Fibroblast of lung (primary cell): ENCODE data around the gene AGBL1. TPM values are rescaled to one million over a fixed set of nuclear protein-coding genes. Genes with fewer than 3 reads are reported as not detected.
"Not testable (repeated sequence)": the region's sequence is repeated elsewhere in the genome, so short reads cannot be mapped to it uniquely, and the experiment has no call there.

Experiments used
- DNase-seq, 2 donors: peaks; one replicate each; pipeline versions ENCODE4 v3.0.0 to v3.0.0-alpha.2; 2010; ENCODE audit warnings: low read depth in 2 of 2
- H2AFZ ChIP-seq: 2 replicates; pipeline ENCODE4 v1.5.1; 2012; ENCODE audit warnings: low read length, control low read depth, inconsistent platforms
- H3K27ac ChIP-seq: 2 replicates; pipeline ENCODE4 v1.5.1; 2011; ENCODE audit warnings: low read length, control low read depth; ENCODE audit not compliant: insufficient read depth
- H3K27me3 ChIP-seq: 2 replicates; pipeline ENCODE4 v1.5.1; 2011; ENCODE audit warnings: mild to moderate bottlenecking, low read length; ENCODE audit not compliant: control insufficient read depth, insufficient read depth
- H3K36me3 ChIP-seq: 2 replicates; pipeline ENCODE4 v1.5.1; 2011; ENCODE audit warnings: low read length; ENCODE audit not compliant: control insufficient read depth, insufficient read depth
- H3K4me1 ChIP-seq: 2 replicates; pipeline ENCODE4 v1.5.1; 2011; ENCODE audit warnings: low read length; ENCODE audit not compliant: control insufficient read depth, insufficient read depth; ENCODE audit errors: extremely low read depth
- H3K4me2 ChIP-seq: 2 replicates; pipeline ENCODE4 v1.5.1; 2011; ENCODE audit warnings: low read length, control low read depth; ENCODE audit not compliant: insufficient read depth; ENCODE audit errors: extremely low read depth
- H3K4me3 ChIP-seq, 4 experiments: fragments of 200-600 bp in 1 of 4; sonication (generic) in 1 of 4; replicated peaks in 1 of 4; 2 replicates each; pipeline ENCODE4 v1.5.1; 2011 to 2016; ENCODE audit warnings: low read length in 4 of 4, low read depth in 3 of 4, mild to moderate bottlenecking in 3 of 4, control low read depth in 2 of 4, inconsistent platforms in 1 of 4, mixed read lengths in 1 of 4; ENCODE audit not compliant: insufficient read depth in 1 of 4; ENCODE audit errors: control extremely low read depth in 1 of 4
- H3K79me2 ChIP-seq: 2 replicates; pipeline ENCODE4 v1.5.1; 2012; ENCODE audit warnings: mild to moderate bottlenecking, low read length, inconsistent platforms; ENCODE audit not compliant: control insufficient read depth, insufficient read depth
- H3K9ac ChIP-seq: 2 replicates; pipeline ENCODE4 v1.5.1; 2011; ENCODE audit warnings: mild to moderate bottlenecking, low read length, control low read depth; ENCODE audit not compliant: insufficient read depth
- H3K9me3 ChIP-seq: 2 replicates; pipeline ENCODE4 v1.5.1; 2012; ENCODE audit warnings: low read depth, low read length; ENCODE audit not compliant: control insufficient read depth, insufficient read depth
- H4K20me1 ChIP-seq: 2 replicates; pipeline ENCODE4 v1.5.1; 2011; ENCODE audit warnings: low read length; ENCODE audit not compliant: control insufficient read depth, insufficient read depth; ENCODE audit errors: extremely low read depth
- EZH2 ChIP-seq: IDR thresholded peaks from 2 replicates; pipeline ENCODE4 v1.5.1; 2012; ENCODE audit warnings: low read length, control low read depth, mild to moderate bottlenecking; ENCODE audit errors: missing control alignments
- polyA plus RNA-seq, 2 donors: library from polyadenylated mRNA; depleted of rRNA in 1 of 2; stranded (reverse) in 1 of 2; unstranded in 1 of 2; fragments of >200 nt; gene quantifications; 2 replicates each; pipeline ENCODE4 v1.2.1, GENCODE V29; 2011 to 2012; ENCODE audit warnings: missing spikeins in 1 of 2
- total RNA-seq: library from RNA; depleted of rRNA; stranded (reverse); fragments of >200 nt; gene quantifications from 2 replicates; pipeline ENCODE4 v1.2.1, GENCODE V29; 2014
- TF ChIP-seq, protein P1 (sequence below), 2 donors: IDR thresholded peaks in 1 of 2; conservative IDR thresholded peaks in 1 of 2; 1 replicate in 1 of 2; 2 replicates in 1 of 2; pipeline ENCODE4 v1.5.1; 2011 to 2012; ENCODE audit warnings: low read length in 2 of 2, control low read depth in 1 of 2, inconsistent platforms in 1 of 2, low read depth in 1 of 2, mild to moderate bottlenecking in 1 of 2

Gene AGBL1
- total and polyA plus RNA-seq, 2 donors (not counting 1 experiment from before 2014, with no cell fraction given) = not detected

DNA sequence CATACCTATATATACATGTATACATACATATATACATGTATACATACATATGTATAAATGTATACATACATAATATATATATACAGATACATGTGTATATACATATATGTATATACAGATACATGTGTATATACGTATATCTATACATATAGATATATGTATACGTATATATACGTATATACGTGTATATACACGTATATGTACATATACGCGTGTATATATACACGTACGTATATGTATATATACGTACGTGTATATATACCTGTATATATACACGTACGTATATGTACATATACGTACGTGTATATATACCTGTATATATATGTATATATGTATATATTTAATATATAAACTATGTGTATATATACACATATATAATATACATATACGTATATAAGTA, 955.2 kb downstream of the AGBL1 start:
- no peaks in the 10 kb centered on the region for H3K4me1 ChIP-seq
- no peaks in the 10 kb centered on the region for H3K79me2 ChIP-seq
- H3K27ac ChIP-seq = no peak overlapping the region
- no peak for TF ChIP-seq EZH2
- TF ChIP-seq, protein P1, sequence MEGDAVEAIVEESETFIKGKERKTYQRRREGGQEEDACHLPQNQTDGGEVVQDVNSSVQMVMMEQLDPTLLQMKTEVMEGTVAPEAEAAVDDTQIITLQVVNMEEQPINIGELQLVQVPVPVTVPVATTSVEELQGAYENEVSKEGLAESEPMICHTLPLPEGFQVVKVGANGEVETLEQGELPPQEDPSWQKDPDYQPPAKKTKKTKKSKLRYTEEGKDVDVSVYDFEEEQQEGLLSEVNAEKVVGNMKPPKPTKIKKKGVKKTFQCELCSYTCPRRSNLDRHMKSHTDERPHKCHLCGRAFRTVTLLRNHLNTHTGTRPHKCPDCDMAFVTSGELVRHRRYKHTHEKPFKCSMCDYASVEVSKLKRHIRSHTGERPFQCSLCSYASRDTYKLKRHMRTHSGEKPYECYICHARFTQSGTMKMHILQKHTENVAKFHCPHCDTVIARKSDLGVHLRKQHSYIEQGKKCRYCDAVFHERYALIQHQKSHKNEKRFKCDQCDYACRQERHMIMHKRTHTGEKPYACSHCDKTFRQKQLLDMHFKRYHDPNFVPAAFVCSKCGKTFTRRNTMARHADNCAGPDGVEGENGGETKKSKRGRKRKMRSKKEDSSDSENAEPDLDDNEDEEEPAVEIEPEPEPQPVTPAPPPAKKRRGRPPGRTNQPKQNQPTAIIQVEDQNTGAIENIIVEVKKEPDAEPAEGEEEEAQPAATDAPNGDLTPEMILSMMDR (conservative IDR thresholded peaks at IDR 0.05 in 1 of 2, IDR thresholded peaks at IDR 0.05 in 1 of 2; ENCODE audit: low read depth in 1 of 2, low read length in 2 of 2) = no peak
- H3K27me3 ChIP-seq = no peaks in the 10 kb centered on the region
- H3K9ac ChIP-seq = no peak overlapping the region
- no peak for DNase-seq
- no peaks in the 10 kb centered on the region for H3K36me3 ChIP-seq
- no peak overlapping the region for H3K4me2 ChIP-seq
- no peak overlapping the region for H3K4me3 ChIP-seq
- no peaks in the 10 kb centered on the region for H4K20me1 ChIP-seq
- H2AFZ ChIP-seq = no peak overlapping the region
- no peaks in the 10 kb centered on the region for H3K9me3 ChIP-seq

GRCh38 chr15:87038404-87038803, 958.7 kb downstream of the AGBL1 start:
- H3K4me1 ChIP-seq = no peaks in the 10 kb centered on the region
- DNase-seq = no peak
- no peak for TF ChIP-seq EZH2
- TF ChIP-seq, protein P1 (conservative IDR thresholded peaks at IDR 0.05 in 1 of 2, IDR thresholded peaks at IDR 0.05 in 1 of 2; ENCODE audit: low read depth in 1 of 2, low read length in 2 of 2) = no peak

GRCh38 chr15:87042619-87043018, 962.9 kb downstream of the AGBL1 start:
- not testable (repeated sequence) for H3K4me2 ChIP-seq, H3K4me3 ChIP-seq, H3K4me1 ChIP-seq, DNase-seq, H3K9me3 ChIP-seq, H3K27me3 ChIP-seq, H3K36me3 ChIP-seq, H3K79me2 ChIP-seq, H2AFZ ChIP-seq, H4K20me1 ChIP-seq, H3K9ac ChIP-seq, H3K27ac ChIP-seq

More at GRCh38 chr15:87038404-87038803, 958.7 kb downstream of the AGBL1 start:
- no peaks in the 10 kb centered on the region for H3K27me3 ChIP-seq
- H3K4me2 ChIP-seq = no peak overlapping the region
- H3K79me2 ChIP-seq = no peaks in the 10 kb centered on the region
- H2AFZ ChIP-seq = no peak overlapping the region
- H3K4me3 ChIP-seq = no peak overlapping the region
- H3K9ac ChIP-seq = no peak overlapping the region
- no peaks in the 10 kb centered on the region for H3K36me3 ChIP-seq
- H4K20me1 ChIP-seq = no peaks in the 10 kb centered on the region
- no peaks in the 10 kb centered on the region for H3K9me3 ChIP-seq
- no peak overlapping the region for H3K27ac ChIP-seq
